GM15510 (cell line): ENCODE measurements around the gene TBC1D22A.

Source experiments
- POLR2A ChIP-seq: IDR thresholded peaks from 3 replicates; pipeline ENCODE4 v1.6.1; 2011; ENCODE audit warnings: borderline replicate concordance; ENCODE audit not compliant: insufficient read length; ENCODE audit errors: extremely low read depth

Gene TBC1D22A

GRCh38 chr22:47161631-47162030, 399.2 kb downstream of the TBC1D22A start:
- no peak for TF ChIP-seq POLR2A

GRCh38 chr22:47162865-47163264, 400.4 kb downstream of the TBC1D22A start:
- no peak for TF ChIP-seq POLR2A

- TF ChIP-seq POLR2A: no peak
Measured at GRCh38 chr22:47163481-47163855, 401.0 kb downstream of the TBC1D22A start.

- no peak for TF ChIP-seq POLR2A
Measured at GRCh38 chr22:47163856-47164513, 401.5 kb downstream of the TBC1D22A start.

- TF ChIP-seq POLR2A: no peak
Measured at GRCh38 chr22:47164514-47165337, 402.3 kb downstream of the TBC1D22A start.

- no peak for TF ChIP-seq POLR2A
Measured at GRCh38 chr22:47165338-47166032, 403.0 kb downstream of the TBC1D22A start.

GRCh38 chr22:47166033-47166404, 403.6 kb downstream of the TBC1D22A start:
- TF ChIP-seq POLR2A: no peak

- no peak for TF ChIP-seq POLR2A
Measured at GRCh38 chr22:47166446-47167016, 404.1 kb downstream of the TBC1D22A start.

- no peak for TF ChIP-seq POLR2A
Measured at GRCh38 chr22:47167056-47167455, 404.6 kb downstream of the TBC1D22A start.

- TF ChIP-seq POLR2A: no peak
Measured at GRCh38 chr22:47168441-47168840, 406.0 kb downstream of the TBC1D22A start.

- no peak for TF ChIP-seq POLR2A
Measured at GRCh38 chr22:47168900-47169800, 406.7 kb downstream of the TBC1D22A start.

- TF ChIP-seq POLR2A: no peak
Measured at GRCh38 chr22:47169801-47170140, 407.3 kb downstream of the TBC1D22A start.

GRCh38 chr22:47171441-47172221, 409.2 kb downstream of the TBC1D22A start:
- no peak for TF ChIP-seq POLR2A

- TF ChIP-seq POLR2A: no peak
Measured at GRCh38 chr22:47172771-47173534, 410.5 kb downstream of the TBC1D22A start.
